Stimulated activated CD4-positive, alpha-beta T cell treated with anti-CD3 and anti-CD28 coated beads, TNF-alpha, amount 100 ng/mL, for 4 hours (primary cell): ENCODE results near the gene PLEKHM1.
A peak's percentile ranks its signal among the peaks of the same experiment; 100 is the strongest.

Source experiments
- DNase-seq, 3 experiments: peaks; one replicate each; pipeline ENCODE4 v3.0.0-alpha.2; 2020; ENCODE audit warnings: low read depth in 3 of 3

The PLEKHM1 gene

GRCh38 chr17:45398800-45399199 lies 91.7 kb downstream of the PLEKHM1 start:
- DNase-seq, result no peak

- DNase-seq, result no peak
These were observed 92.7 kb downstream of the PLEKHM1 start for GRCh38 chr17:45397796-45398195.

GRCh38 chr17:45396496-45397205 lies 93.9 kb downstream of the PLEKHM1 start:
- DNase-seq, result no peak

- no peak for DNase-seq
These were observed 94.7 kb downstream of the PLEKHM1 start for GRCh38 chr17:45395569-45396415.

- peak in 1 of 3 experiments; percentile 18 for DNase-seq
These were observed 95.5 kb downstream of the PLEKHM1 start for GRCh38 chr17:45394913-45395568.

DNA sequence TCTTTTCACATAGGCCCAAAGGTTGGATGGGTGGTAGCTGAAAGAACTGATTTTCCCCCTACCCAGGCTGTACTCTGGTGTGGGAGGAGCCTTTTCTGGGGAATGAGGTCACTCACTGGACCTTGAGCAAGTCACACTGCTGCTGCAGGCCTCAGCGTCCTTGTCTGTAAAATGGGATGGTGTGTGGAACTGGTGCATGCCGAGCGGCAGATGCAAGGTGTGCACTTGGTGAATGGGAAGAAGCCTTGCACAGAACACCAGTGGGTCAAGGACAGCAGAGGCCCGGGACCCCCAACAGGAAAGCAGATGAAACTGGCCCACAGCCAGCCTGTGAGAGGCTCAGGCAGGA lies 96.0 kb downstream of the PLEKHM1 start:
- no peak for DNase-seq

- no peak for DNase-seq
These were observed 96.4 kb downstream of the PLEKHM1 start for GRCh38 chr17:45394091-45394490.

DNA sequence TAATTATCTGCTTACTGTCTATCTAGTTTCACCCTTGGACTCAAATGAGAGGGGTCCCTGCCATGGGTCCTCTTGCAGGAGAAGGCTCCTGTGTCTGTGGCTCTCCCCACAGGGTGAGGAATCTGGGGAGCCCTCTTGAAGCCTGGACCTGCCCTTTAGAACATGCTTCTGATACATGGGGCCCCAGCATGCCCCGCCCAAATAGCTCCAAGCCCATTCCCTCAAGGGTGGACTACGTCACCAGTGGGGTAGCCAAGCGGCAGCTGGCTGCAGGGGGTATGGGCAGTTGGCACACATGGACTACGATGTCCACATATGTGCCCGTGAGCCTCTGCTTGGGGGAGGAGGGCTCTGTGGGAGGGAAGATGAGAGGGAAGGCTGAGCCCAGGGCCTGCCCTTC lies 97.1 kb downstream of the PLEKHM1 start:
- DNase-seq, result no peak

DNA sequence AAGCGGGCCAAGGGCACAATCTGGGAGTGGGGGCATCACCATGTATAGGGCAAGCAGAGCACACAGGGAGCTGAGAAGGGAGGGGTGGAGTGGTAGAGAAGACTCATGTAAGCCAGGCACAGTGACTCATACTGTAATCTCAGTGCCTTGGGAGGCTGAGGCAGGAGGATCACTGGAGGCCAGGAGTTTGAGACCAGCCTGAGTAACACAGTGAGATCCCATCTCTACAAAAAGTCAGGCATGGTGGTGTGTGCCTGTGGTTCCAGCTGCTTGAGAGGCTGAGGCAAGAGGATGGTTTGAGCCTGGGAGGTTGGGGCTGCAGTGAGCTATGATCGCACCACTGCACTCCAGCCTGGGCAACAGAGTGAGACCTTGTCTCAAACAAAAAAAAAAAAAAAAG lies 98.6 kb downstream of the PLEKHM1 start:
- DNase-seq, result no peak

DNA sequence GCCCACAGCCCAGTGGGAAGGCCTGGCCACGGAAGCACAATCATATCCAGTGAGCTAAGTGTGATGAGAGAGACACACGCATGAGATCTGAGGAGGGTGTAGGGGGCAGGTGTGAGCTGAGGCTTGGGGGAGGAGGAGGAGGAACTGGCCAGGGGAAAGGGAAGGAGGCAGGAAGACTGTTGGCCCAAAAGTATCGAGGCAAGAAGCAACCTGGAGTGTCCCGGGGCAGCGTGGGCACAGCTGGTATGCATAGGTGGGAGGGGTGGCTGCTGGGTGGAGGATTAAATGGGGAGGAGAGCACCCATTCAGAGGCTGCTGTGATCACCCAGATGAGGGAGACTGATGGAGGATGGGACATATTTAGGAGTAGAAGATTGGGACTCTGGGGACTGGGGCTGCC lies 99.2 kb downstream of the PLEKHM1 start:
- no peak for DNase-seq

DNA sequence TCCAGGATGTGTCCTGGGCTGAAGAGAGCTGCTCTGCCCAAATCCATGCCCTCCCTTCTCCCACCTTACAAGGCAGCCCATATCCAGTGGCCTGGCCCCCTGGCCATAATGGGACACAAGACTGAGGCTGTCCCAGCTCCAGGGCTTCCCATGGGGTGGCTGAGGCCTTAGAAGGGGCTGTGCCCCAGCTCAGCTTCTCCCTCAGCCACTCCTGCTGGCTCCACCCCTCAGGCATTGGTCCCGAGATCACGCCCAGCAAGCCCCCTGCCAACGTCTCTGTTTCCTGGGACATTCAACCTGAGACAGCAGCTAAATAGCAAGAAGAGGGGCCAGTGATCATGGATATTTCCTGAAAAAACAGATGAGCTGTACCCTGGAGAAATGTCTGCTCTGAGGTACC lies 101.2 kb downstream of the PLEKHM1 start:
- no peak for DNase-seq

- DNase-seq, result no peak
These were observed 101.8 kb downstream of the PLEKHM1 start for GRCh38 chr17:45388604-45389325.

DNA sequence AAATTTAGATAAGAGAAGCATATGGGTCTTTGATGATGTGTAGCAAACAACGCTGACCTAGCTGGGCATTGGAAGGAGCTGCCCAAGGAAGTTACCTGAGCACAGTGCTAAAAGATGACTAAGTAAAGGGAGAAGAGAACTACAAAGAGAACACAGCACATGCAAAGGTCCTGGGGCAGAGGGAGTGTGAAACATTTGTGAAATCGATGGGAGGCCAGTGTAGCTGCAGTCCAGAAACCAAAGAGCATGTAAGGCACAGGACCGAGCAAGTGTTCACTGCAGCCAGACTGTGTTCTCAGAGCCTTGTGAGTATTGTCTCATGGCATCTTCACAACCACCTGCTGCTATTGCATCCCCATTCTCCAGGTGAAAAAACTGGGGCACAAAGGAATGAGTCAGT lies 102.8 kb downstream of the PLEKHM1 start:
- DNase-seq, result no peak

- DNase-seq, result no peak
These were observed 104.3 kb downstream of the PLEKHM1 start for GRCh38 chr17:45386178-45386577.
